Measurements from ENCODE around the gene BCKDK.

Gene BCKDK

DNA sequence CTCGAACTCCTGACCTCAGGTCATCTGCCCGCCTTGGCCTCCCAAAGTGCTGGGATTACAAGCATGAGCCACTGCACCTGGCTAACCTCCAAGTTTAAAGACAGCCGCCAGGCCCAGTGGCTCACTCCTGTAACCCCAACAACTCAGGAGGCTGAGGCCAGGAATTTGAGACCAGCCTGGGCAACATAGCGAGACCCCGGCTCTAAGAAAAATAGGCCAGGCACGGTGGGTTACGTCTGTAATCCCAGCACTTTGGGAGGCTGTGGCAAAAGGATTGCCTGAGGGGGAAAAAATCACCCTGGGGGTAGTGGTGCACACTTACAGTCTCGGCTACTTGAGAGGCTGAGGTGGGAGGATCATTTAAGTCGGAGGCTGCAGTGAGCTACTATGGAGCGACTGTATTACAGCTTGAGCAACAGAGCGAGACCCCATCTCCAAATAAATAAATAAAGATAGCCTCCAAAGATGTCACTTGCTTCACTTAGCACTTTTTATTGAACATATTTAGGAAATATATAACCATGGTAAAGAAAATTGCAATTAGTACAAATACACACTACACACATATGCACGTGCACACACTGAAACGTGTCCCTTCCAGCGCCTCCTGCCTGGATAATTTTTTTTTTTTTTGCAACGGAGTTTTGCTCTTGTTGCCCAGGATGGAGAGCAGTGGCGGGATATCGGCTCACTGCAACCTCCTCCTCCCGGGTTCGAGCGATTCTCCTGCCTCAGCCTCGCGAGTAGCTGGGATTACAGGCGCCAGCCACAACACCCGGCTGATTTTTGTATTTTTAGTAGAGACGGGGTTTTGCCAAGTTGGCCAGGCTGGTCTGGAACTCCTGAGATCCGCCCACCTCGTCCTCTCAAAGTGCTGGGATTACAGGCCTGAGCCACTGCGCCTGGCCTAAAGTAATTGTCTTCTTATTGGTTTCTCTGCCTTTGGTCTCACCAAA lies 1.4 kb upstream of the BCKDK start:
- TF ChIP-seq, protein P1, sequence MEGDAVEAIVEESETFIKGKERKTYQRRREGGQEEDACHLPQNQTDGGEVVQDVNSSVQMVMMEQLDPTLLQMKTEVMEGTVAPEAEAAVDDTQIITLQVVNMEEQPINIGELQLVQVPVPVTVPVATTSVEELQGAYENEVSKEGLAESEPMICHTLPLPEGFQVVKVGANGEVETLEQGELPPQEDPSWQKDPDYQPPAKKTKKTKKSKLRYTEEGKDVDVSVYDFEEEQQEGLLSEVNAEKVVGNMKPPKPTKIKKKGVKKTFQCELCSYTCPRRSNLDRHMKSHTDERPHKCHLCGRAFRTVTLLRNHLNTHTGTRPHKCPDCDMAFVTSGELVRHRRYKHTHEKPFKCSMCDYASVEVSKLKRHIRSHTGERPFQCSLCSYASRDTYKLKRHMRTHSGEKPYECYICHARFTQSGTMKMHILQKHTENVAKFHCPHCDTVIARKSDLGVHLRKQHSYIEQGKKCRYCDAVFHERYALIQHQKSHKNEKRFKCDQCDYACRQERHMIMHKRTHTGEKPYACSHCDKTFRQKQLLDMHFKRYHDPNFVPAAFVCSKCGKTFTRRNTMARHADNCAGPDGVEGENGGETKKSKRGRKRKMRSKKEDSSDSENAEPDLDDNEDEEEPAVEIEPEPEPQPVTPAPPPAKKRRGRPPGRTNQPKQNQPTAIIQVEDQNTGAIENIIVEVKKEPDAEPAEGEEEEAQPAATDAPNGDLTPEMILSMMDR (IDR thresholded peaks at IDR 0.05; ENCODE audit: low read depth, low read length, missing control alignments), result no peak
- H3K27me3 ChIP-seq (replicated peaks), result no peaks in the 10 kb centered on the region
- H3K36me3 ChIP-seq (replicated peaks), result peaks cover 23% of the 10 kb centered on the region
- H3K27ac ChIP-seq, result no peak overlapping the region
- in situ Hi-C loops (cut with HindIII; ENCODE audit: low pct_ligation_motif_present, low sequenced_read_pairs), result no loop called here
- DNase-seq, result no peak
- H3K4me3 ChIP-seq (ENCODE audit: low read depth, low read length), result no peak overlapping the region

DNA sequence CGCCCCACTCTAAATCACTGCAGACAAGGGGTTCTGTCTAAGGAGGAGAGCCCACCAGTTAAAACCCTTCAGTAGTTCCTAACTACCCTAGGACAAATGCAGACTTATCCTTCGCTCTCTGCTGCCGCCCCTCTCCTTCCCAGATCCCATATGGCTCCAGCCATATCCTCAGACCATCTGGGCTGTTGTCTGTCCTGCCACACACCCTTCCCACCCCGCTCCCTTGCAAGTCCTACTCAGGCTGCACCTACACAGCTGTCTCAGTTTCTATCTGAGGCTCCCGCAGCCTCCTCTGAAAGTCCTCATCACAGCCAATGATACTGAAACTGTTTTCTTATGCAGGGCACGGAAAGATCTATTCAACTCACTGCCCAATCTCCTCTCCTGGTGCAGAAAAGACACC lies 720 bp upstream of the BCKDK start:
- peaks cover 27% of the 10 kb centered on the region for H3K36me3 ChIP-seq (replicated peaks)
- no peak overlapping the region for H3K4me3 ChIP-seq (ENCODE audit: low read depth, low read length)
- no peak for DNase-seq
- in situ Hi-C loops (cut with HindIII; ENCODE audit: low pct_ligation_motif_present, low sequenced_read_pairs), result no loop called here
- no peaks in the 10 kb centered on the region for H3K27me3 ChIP-seq (replicated peaks)
- H3K27ac ChIP-seq, result no peak overlapping the region
- TF ChIP-seq, protein P1 (IDR thresholded peaks at IDR 0.05; ENCODE audit: low read depth, low read length, missing control alignments), result no peak

DNA sequence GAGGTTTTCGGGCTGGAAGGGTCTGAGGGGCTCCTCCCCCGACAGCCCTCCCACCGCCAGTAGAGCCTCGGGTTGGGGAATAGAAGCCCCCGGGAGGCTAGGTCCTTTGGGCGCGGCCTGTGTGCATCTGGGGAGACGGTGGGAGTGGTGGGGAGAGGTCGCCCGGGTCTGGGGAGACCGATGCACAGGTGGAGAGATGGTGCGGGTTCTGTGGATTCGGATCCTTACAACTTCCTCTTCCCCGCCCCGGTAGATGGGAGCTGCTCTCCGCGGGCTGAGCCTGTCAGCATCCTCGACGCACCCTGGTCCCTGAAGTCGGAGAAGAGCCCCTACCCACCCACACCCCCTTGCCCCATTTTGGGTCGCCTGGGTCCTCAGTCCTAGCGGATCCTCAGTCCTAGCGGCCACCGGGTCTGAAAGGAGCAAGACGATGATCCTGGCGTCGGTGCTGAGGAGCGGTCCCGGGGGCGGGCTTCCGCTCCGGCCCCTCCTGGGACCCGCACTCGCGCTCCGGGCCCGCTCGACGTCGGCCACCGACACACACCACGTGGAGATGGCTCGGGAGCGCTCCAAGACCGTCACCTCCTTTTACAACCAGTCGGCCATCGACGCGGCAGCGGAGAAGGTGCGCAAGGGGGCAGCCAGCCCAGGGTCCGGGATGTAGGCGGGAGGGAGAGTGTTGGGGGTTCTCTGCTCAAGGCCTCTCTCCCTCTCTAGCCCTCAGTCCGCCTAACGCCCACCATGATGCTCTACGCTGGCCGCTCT lies 790 bp downstream of the BCKDK start:
- in situ Hi-C loops (cut with HindIII; ENCODE audit: low pct_ligation_motif_present, low sequenced_read_pairs), result no loop called here
- H3K4me3 ChIP-seq (ENCODE audit: low read depth, low read length), result peak overlapping the region; percentile 85
- DNase-seq, result no peak
- peaks cover 31% of the 10 kb centered on the region for H3K36me3 ChIP-seq (replicated peaks)
- no peaks in the 10 kb centered on the region for H3K27me3 ChIP-seq (replicated peaks)
- H3K27ac ChIP-seq, result peak overlapping the region; percentile 60
- TF ChIP-seq, protein P1 (IDR thresholded peaks at IDR 0.05; ENCODE audit: low read depth, low read length, missing control alignments), result no peak

DNA sequence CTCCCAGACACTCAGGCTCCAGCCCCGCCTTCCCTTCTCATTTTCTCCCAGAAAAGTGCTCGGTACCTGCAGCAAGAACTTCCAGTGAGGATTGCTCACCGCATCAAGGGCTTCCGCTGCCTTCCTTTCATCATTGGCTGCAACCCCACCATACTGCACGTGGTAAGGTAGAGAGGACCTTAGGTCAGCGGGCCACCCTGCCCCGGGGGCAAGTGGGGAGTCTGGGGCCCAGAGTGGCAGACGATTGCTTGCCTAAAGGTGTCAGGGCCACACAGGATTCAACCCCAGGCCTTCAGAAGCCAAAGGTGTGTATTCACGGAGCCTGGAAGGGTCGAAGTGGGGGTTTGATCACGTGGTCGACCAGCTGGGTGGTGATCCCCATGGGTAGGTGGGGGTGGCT lies 1.4 kb downstream of the BCKDK start:
- TF ChIP-seq, protein P1 (IDR thresholded peaks at IDR 0.05; ENCODE audit: low read depth, low read length, missing control alignments), result no peak
- in situ Hi-C loops (cut with HindIII; ENCODE audit: low pct_ligation_motif_present, low sequenced_read_pairs), result no loop called here
- Histone ChIP-seq H3K36me3 (replicated peaks) (peaks cover 31% of the 10 kb centered on the region), H3K27me3 (replicated peaks) (no peaks in the 10 kb centered on the region), H3K4me3 (ENCODE audit: low read depth, low read length) (no peak overlapping the region), H3K27ac (no peak overlapping the region)
- no peak for DNase-seq

DNA sequence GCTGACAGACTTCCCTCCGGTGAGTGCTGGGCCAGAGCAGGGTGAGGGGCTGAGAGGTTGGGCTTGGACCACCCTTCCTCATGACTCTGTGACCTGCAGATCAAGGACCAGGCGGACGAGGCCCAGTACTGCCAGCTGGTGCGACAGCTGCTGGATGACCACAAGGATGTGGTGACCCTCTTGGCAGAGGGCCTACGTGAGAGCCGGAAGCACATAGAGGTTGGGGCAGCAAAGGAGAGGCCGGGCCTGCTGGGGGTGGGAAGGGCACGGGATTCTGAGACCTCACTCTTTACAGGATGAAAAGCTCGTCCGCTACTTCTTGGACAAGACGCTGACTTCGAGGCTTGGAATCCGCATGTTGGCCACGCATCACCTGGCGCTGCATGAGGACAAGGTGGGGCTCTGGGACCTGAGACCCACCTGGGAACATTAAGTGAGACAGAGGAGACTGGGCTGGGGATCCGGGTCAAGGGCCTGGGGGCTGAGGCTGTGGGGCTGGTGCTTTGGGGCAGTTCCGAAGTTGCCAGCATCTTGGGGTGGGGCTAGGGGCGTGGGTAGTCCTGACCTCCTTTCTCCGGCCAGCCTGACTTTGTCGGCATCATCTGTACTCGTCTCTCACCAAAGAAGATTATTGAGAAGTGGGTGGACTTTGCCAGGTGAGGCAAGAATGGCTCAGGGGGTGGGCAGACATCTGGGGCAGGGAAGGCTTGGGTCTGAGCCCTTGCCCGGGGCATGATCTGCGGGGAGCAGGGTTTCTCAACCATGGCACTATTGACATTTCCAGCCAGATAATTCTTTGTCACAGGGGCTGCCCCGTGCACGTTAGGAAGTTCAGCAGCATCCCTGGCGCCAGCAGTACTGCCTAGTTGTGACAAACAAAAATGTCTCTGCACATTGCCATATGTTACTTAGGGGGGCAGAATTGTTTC lies 2.2 kb downstream of the BCKDK start:
- Histone ChIP-seq H3K27me3 (replicated peaks) (no peaks in the 10 kb centered on the region), H3K36me3 (replicated peaks) (peaks cover 31% of the 10 kb centered on the region), H3K4me3 (ENCODE audit: low read depth, low read length) (no peak overlapping the region), H3K27ac (no peak overlapping the region)
- TF ChIP-seq, protein P1 (IDR thresholded peaks at IDR 0.05; ENCODE audit: low read depth, low read length, missing control alignments), result no peak
- DNase-seq, result no peak
- in situ Hi-C loops (cut with HindIII; ENCODE audit: low pct_ligation_motif_present, low sequenced_read_pairs), result no loop called here
